ENCODE measurements around the gene XPO5. TPM values are rescaled to one million over a fixed set of nuclear protein-coding genes. Genes with fewer than 3 reads are reported as not detected.

The XPO5 gene
- total RNA-seq, 1 experiment from 2014 or later, result 77.4 TPM

DNA sequence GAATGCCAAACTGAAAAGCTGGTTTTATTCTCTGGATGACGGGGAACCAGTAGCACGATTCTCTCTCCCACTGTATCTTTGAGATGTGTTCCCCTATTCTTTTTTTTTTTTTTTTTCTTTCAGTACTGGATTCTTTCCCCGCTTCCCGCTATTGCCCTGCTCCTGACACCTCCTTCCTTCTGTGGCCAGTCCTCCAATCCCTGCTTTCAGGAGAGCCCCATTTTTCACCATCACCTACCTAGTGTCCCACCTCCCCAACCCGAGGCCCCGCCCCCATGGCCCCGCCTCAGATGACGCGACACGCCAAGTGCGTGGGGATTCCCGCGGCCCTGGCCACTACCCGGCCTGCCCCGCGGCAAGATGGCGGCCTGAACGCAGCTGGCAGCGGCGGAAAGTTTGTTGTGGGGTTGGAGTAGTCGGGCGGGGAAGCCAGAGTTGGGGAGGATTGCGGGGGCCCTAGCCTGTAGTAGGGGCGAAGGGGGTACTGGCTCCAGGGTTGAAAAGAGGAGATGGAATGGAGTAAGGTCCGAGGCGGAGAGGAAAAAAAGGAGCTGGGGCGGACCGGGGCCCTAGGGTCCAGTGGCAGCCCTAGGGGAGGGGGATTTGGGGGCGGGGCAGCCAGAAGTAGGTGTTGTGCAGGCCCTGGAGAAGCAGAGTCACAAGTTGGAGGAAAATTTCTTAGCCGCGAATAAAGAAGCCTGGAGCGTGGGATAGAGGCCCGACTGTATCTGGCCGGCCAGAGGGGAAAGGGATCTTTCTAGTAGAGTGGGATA lies 98.4 kb downstream of the XPO5 start, which contains the start of gene TJAP1:
Gene TJAP1 (plus strand): TSS at position 336 of the 773 bp plus-strand sequence. CDS start 21,432 bp downstream, outside the sequence.
- Histone ChIP-seq H3K27me3 (ENCODE audit: insufficient read depth, low read length) (no peaks in the 10 kb centered on the region), H3K36me3 (ENCODE audit: control insufficient read depth in 1 of 2, insufficient read depth in 2 of 2, low read length in 2 of 2) (no peaks in the 10 kb centered on the region), H3K9me3 (ENCODE audit: control insufficient read depth in 1 of 2, insufficient read depth in 1 of 2, low read depth in 1 of 2, low read length in 2 of 2) (no peaks in the 10 kb centered on the region), H3K27ac (ENCODE audit: low read depth, low read length) (peak within 1 kb of the TSS; percentile 12; the same call in 1 of the 2 replicates), H3K4me3 (replicated peaks in 1 of 2; ENCODE audit: low read depth in 1 of 2, low read length in 2 of 2) (peak within 1 kb of the TSS; percentile 66 to 86), H3K79me2 (ENCODE audit: insufficient read depth, low read length) (peaks cover 48% of the 10 kb centered on the region), H3K4me2 (ENCODE audit: low read length) (peak within 1 kb of the TSS; percentile 84), H3K4me1 (ENCODE audit: control insufficient read depth in 1 of 2, insufficient read depth in 2 of 2, low read length in 2 of 2) (peaks cover 9 to 42% of the 10 kb centered on the region in 2 experiments; a peak in 3 of 4 replicates), H3K9ac (ENCODE audit: low read length) (peak within 1 kb of the TSS; percentile 90), H4K20me1 (ENCODE audit: insufficient read depth) (no peaks in the 10 kb centered on the region), H2AFZ (ENCODE audit: low read depth, low read length, poor library complexity, severe bottlenecking) (peak within 1 kb of the TSS; percentile 36), H3K9me2 (ENCODE audit: insufficient read depth) (no peaks in the 10 kb centered on the region)
- TF ChIP-seq SP1 (IDR thresholded peaks at IDR 0.05; ENCODE audit: low read depth) (peak; percentile 46; the same call in 1 of the 2 replicates), FOSL1 (IDR thresholded peaks at IDR 0.05; ENCODE audit: low read depth) (no peak), POLR2AphosphoS5 (IDR thresholded peaks at IDR 0.05; ENCODE audit: low read depth, low read length) (peak; percentile 91), ZFX (IDR thresholded peaks at IDR 0.05) (peak; percentile 32; the same call in 1 of the 2 replicates), EGR1 (IDR thresholded peaks at IDR 0.05; ENCODE audit: low read depth) (0 out of 2 replicates have a peak, but pooled peaks have one; percentile 36), TCF7L2 (IDR thresholded peaks at IDR 0.05; ENCODE audit: borderline replicate concordance, extremely low read depth, insufficient read depth, insufficient read length) (peak; percentile 19), POLR2A (IDR thresholded peaks at IDR 0.05; ENCODE audit: borderline replicate concordance, extremely low read depth, insufficient read depth, insufficient read length) (peak; percentile 69), SIN3A (IDR thresholded peaks at IDR 0.05; ENCODE audit: low read depth) (peak; percentile 66; the same call in 1 of the 2 replicates), YY1 (IDR thresholded peaks at IDR 0.05; ENCODE audit: extremely low read depth, insufficient replicate concordance, low read depth, low read length) (peak; percentile 97)
- TF ChIP-seq, protein P1, sequence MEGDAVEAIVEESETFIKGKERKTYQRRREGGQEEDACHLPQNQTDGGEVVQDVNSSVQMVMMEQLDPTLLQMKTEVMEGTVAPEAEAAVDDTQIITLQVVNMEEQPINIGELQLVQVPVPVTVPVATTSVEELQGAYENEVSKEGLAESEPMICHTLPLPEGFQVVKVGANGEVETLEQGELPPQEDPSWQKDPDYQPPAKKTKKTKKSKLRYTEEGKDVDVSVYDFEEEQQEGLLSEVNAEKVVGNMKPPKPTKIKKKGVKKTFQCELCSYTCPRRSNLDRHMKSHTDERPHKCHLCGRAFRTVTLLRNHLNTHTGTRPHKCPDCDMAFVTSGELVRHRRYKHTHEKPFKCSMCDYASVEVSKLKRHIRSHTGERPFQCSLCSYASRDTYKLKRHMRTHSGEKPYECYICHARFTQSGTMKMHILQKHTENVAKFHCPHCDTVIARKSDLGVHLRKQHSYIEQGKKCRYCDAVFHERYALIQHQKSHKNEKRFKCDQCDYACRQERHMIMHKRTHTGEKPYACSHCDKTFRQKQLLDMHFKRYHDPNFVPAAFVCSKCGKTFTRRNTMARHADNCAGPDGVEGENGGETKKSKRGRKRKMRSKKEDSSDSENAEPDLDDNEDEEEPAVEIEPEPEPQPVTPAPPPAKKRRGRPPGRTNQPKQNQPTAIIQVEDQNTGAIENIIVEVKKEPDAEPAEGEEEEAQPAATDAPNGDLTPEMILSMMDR (IDR thresholded peaks at IDR 0.05 in 2 of 3, conservative IDR thresholded peaks at IDR 0.05 in 1 of 3; ENCODE audit: borderline replicate concordance in 1 of 3, insufficient read depth in 1 of 3, low read depth in 2 of 3, low read length in 2 of 3), result no peak
- RAD21 ChIA-PET (ENCODE audit: low non-redundant PET in 1 of 2, low total read pairs in 2 of 2, uncharacterized antibody in 2 of 2, unreplicated experiment in 2 of 2), result interaction anchor here (0.6 to 0.8 kb wide), 2 partner anchors 19 to 108 kb away, joined by 3 to 4 read pairs; partner anchors contain the start of gene ZNF318 (in 1 of the 2)
- CTCF ChIA-PET, result interaction anchor here (0.7 kb wide), 1 partner anchor 21 kb away, joined by 3 read pairs; no protein-coding TSS in a partner anchor
- DNase-seq (ENCODE audit: low read depth, low spot score), result peak; percentile 64
- intact Hi-C loops (cut with micrococcal nuclease), result no loop called here
- POLR2A ChIA-PET, result interaction anchor here (0.6 to 1.4 kb wide), 6 partner anchors 16 to 88 kb away, joined by 3 to 6 read pairs (median 4); no protein-coding TSS in a partner anchor
- ATAC-seq, result peak; percentile 99
- no TSS peak for BruUV-seq (replicated peaks)

Data from HCT116 (cell line).